GM06990 (cell line): Measurements from ENCODE around the gene LRMDA.

ENCODE experiments used
- DNase-seq: peaks from one replicate; pipeline ENCODE4 v3.0.0-alpha.2; 2011; ENCODE audit not compliant: insufficient read length; ENCODE audit errors: extremely low read depth
- H3K27me3 ChIP-seq: replicated peaks from 2 replicates; pipeline ENCODE4 v1.6.0; 2011; ENCODE audit warnings: low read length; ENCODE audit not compliant: control insufficient read depth, insufficient read depth
- H3K36me3 ChIP-seq: 2 replicates; pipeline ENCODE4 v1.5.1; 2011; ENCODE audit warnings: low read length; ENCODE audit not compliant: control insufficient read depth, insufficient read depth
- H3K4me3 ChIP-seq: replicated peaks from 2 replicates; pipeline ENCODE4 v1.5.1; 2011; ENCODE audit warnings: low read depth, mild to moderate bottlenecking, control low read depth, low read length
- TF ChIP-seq, protein P1 (sequence below): IDR thresholded peaks from 2 replicates; pipeline ENCODE4 v1.5.1; 2011; ENCODE audit warnings: low read length, control low read depth, mild to moderate bottlenecking, inconsistent platforms; ENCODE audit not compliant: insufficient read depth, poor library complexity, severe bottlenecking

LRMDA gene

GRCh38 chr10:76213876-76214275 is 782.5 kb downstream of the LRMDA start:
- no peaks in the 10 kb centered on the region for H3K36me3 ChIP-seq
- H3K27me3 ChIP-seq = no peaks in the 10 kb centered on the region
- TF ChIP-seq, protein P1, sequence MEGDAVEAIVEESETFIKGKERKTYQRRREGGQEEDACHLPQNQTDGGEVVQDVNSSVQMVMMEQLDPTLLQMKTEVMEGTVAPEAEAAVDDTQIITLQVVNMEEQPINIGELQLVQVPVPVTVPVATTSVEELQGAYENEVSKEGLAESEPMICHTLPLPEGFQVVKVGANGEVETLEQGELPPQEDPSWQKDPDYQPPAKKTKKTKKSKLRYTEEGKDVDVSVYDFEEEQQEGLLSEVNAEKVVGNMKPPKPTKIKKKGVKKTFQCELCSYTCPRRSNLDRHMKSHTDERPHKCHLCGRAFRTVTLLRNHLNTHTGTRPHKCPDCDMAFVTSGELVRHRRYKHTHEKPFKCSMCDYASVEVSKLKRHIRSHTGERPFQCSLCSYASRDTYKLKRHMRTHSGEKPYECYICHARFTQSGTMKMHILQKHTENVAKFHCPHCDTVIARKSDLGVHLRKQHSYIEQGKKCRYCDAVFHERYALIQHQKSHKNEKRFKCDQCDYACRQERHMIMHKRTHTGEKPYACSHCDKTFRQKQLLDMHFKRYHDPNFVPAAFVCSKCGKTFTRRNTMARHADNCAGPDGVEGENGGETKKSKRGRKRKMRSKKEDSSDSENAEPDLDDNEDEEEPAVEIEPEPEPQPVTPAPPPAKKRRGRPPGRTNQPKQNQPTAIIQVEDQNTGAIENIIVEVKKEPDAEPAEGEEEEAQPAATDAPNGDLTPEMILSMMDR = no peak
- H3K4me3 ChIP-seq = no peak overlapping the region
- no peak for DNase-seq

DNA sequence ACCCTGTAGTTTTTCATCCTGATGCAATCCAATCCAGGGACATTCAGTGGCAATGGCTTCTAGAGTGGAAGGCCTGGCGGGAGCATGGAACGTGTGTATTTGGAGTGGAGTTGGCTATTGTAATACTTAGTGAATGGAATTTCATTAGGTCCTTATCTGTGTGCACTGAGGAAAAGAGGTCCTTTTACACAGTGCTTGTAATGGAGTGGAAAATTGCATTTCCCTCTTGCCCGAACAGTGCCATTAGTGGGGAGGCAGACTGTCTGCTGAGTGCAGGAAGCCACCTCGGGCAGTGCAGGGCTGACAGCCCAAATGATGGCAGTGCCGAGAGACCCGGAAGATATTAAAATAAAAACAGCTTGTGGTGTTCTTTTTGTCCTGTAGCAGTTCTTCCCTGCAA is 786.6 kb downstream of the LRMDA start:
- DNase-seq = no peak
- TF ChIP-seq, protein P1 = no peak
- Histone ChIP-seq H3K27me3 (no peaks in the 10 kb centered on the region), H3K36me3 (no peaks in the 10 kb centered on the region), H3K4me3 (no peak overlapping the region)

DNA sequence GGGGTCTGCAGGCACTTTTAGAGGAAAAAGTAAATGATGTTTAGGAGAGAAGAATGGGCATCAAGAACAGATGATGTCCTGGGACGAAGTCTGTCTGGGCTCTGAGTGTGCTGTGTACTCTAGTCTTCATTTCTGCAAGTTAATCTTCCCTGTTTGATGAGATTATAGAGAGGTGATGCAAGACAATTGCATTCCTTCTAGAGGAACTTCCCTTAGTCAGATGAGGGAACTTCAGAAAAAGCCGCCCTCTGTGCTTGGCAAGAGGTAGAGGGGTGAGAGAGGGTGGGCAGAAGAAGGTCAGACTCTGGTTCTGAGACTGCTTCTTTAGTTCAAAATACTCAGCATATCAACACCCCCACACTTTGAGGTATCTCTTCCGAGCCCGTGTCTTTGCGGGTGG is 797.9 kb downstream of the LRMDA start:
- Histone ChIP-seq H3K4me3 (no peak overlapping the region), H3K36me3 (no peaks in the 10 kb centered on the region), H3K27me3 (no peaks in the 10 kb centered on the region)
- no peak for DNase-seq
- TF ChIP-seq, protein P1 = no peak

GRCh38 chr10:76230921-76231285 is 799.5 kb downstream of the LRMDA start:
- Histone ChIP-seq H3K36me3 (no peaks in the 10 kb centered on the region), H3K27me3 (no peaks in the 10 kb centered on the region), H3K4me3 (no peak overlapping the region)
- TF ChIP-seq, protein P1 = no peak
- no peak for DNase-seq

GRCh38 chr10:76231286-76231934 is 800.0 kb downstream of the LRMDA start:
- no peak for DNase-seq
- Histone ChIP-seq H3K4me3 (no peak overlapping the region), H3K27me3 (no peaks in the 10 kb centered on the region), H3K36me3 (no peaks in the 10 kb centered on the region)
- TF ChIP-seq, protein P1 = no peak

GRCh38 chr10:76234499-76235226 is 803.2 kb downstream of the LRMDA start:
- Histone ChIP-seq H3K36me3 (no peaks in the 10 kb centered on the region), H3K27me3 (no peaks in the 10 kb centered on the region), H3K4me3 (no peak overlapping the region)
- TF ChIP-seq, protein P1 = no peak
- no peak for DNase-seq
